ENCODE data around the gene RPP14. TPM values are rescaled to one million over a fixed set of nuclear protein-coding genes. Genes with fewer than 3 reads are reported as not detected.
"Not testable (repeated sequence)": the region's sequence is repeated elsewhere in the genome, so short reads cannot be mapped to it uniquely, and the experiment has no call there.

RPP14 gene
- total RNA-seq, 1 donor, result 13.4 TPM

- Histone ChIP-seq H3K36me3 (ENCODE audit: insufficient read depth, low read length) (no peaks in the 10 kb centered on the region), H3K4me3 (ENCODE audit: insufficient read depth, low read length) (peak overlapping the region; percentile 51), H2AFZ (ENCODE audit: low read length) (peak overlapping the region; percentile 16), H3K27me3 (ENCODE audit: insufficient read depth, low read length) (no peaks in the 10 kb centered on the region), H3K4me2 (ENCODE audit: insufficient read depth, low read length) (peak overlapping the region; percentile 94), H3K27ac (ENCODE audit: low read depth, low read length) (peak overlapping the region; percentile 96), H4K20me1 (ENCODE audit: insufficient read depth, low read length) (no peaks in the 10 kb centered on the region), H3K4me1 (ENCODE audit: insufficient read depth, low read length) (peaks cover 30% of the 10 kb centered on the region), H3K79me2 (ENCODE audit: insufficient read depth, low read length) (peaks cover 52% of the 10 kb centered on the region), H3K9me3 (ENCODE audit: low read depth, low read length) (no peaks in the 10 kb centered on the region)
- peak; percentile 64 for DNase-seq (ENCODE audit: insufficient read length, low spot score, missing footprints)
- TF ChIP-seq CTCF (IDR thresholded peaks at IDR 0.05; ENCODE audit: extremely low read depth, low read depth, low read length), result no peak
These were observed 29.6 kb downstream of the RPP14 start for GRCh38 chr3:58335652-58335947.

- H3K9me3 ChIP-seq (ENCODE audit: low read depth, low read length), result no peaks in the 10 kb centered on the region
- H3K27me3 ChIP-seq (ENCODE audit: insufficient read depth, low read length), result no peaks in the 10 kb centered on the region
- peaks cover 59% of the 10 kb centered on the region for H3K79me2 ChIP-seq (ENCODE audit: insufficient read depth, low read length)
- H3K27ac ChIP-seq (ENCODE audit: low read depth, low read length), result peak overlapping the region; percentile 31
- H3K4me3 ChIP-seq (ENCODE audit: insufficient read depth, low read length), result no peak overlapping the region
- no peak for TF ChIP-seq CTCF (IDR thresholded peaks at IDR 0.05; ENCODE audit: extremely low read depth, low read depth, low read length)
- peak overlapping the region; percentile 35 for H3K4me2 ChIP-seq (ENCODE audit: insufficient read depth, low read length)
- DNase-seq (ENCODE audit: insufficient read length, low spot score, missing footprints), result peak; percentile 79
- no peaks in the 10 kb centered on the region for H3K36me3 ChIP-seq (ENCODE audit: insufficient read depth, low read length)
- no peak overlapping the region for H2AFZ ChIP-seq (ENCODE audit: low read length)
- H4K20me1 ChIP-seq (ENCODE audit: insufficient read depth, low read length), result no peaks in the 10 kb centered on the region
- peaks cover 34% of the 10 kb centered on the region for H3K4me1 ChIP-seq (ENCODE audit: insufficient read depth, low read length)
These were observed 30.3 kb downstream of the RPP14 start for GRCh38 chr3:58336135-58336882.

- Histone ChIP-seq H4K20me1 (ENCODE audit: insufficient read depth, low read length) (no peaks in the 10 kb centered on the region), H2AFZ (ENCODE audit: low read length) (no peak overlapping the region), H3K4me1 (ENCODE audit: insufficient read depth, low read length) (peaks cover 37% of the 10 kb centered on the region), H3K27ac (ENCODE audit: low read depth, low read length) (no peak overlapping the region), H3K27me3 (ENCODE audit: insufficient read depth, low read length) (no peaks in the 10 kb centered on the region), H3K4me2 (ENCODE audit: insufficient read depth, low read length) (no peak overlapping the region), H3K36me3 (ENCODE audit: insufficient read depth, low read length) (no peaks in the 10 kb centered on the region), H3K4me3 (ENCODE audit: insufficient read depth, low read length) (no peak overlapping the region), H3K9me3 (ENCODE audit: low read depth, low read length) (no peaks in the 10 kb centered on the region), H3K79me2 (ENCODE audit: insufficient read depth, low read length) (peaks cover 61% of the 10 kb centered on the region)
- TF ChIP-seq CTCF (IDR thresholded peaks at IDR 0.05; ENCODE audit: extremely low read depth, low read depth, low read length), result no peak
- no peak for DNase-seq (ENCODE audit: insufficient read length, low spot score, missing footprints)
These were observed 31.1 kb downstream of the RPP14 start for GRCh38 chr3:58337190-58337589.

- DNase-seq (ENCODE audit: insufficient read length, low spot score, missing footprints); H3K9me3 ChIP-seq (ENCODE audit: low read depth, low read length); H4K20me1 ChIP-seq (ENCODE audit: insufficient read depth, low read length); H2AFZ ChIP-seq (ENCODE audit: low read length); H3K4me2 ChIP-seq (ENCODE audit: insufficient read depth, low read length); H3K36me3 ChIP-seq (ENCODE audit: insufficient read depth, low read length); H3K27me3 ChIP-seq (ENCODE audit: insufficient read depth, low read length); H3K27ac ChIP-seq (ENCODE audit: low read depth, low read length); H3K4me3 ChIP-seq (ENCODE audit: insufficient read depth, low read length): not testable (repeated sequence)
- Histone ChIP-seq H3K4me1 (ENCODE audit: insufficient read depth, low read length) (peaks cover 29% of the 10 kb centered on the region), H3K79me2 (ENCODE audit: insufficient read depth, low read length) (peaks cover 65% of the 10 kb centered on the region)
These were observed 33.1 kb downstream of the RPP14 start for GRCh38 chr3:58339146-58339545.
